HG02763 (cell line): ENCODE measurements around the gene ZNF300.
"Not testable (repeated sequence)": the region's sequence is repeated elsewhere in the genome, so short reads cannot be mapped to it uniquely, and the experiment has no call there.

Source experiments
- ATAC-seq: cut with Tn5 transposase; IDR thresholded peaks from one replicate; pipeline ENCODE4 v1.9.1; 2021; ENCODE audit warnings: mild to moderate bottlenecking, moderate library complexity; ENCODE audit not compliant: unreplicated experiment

The ZNF300 gene

DNA sequence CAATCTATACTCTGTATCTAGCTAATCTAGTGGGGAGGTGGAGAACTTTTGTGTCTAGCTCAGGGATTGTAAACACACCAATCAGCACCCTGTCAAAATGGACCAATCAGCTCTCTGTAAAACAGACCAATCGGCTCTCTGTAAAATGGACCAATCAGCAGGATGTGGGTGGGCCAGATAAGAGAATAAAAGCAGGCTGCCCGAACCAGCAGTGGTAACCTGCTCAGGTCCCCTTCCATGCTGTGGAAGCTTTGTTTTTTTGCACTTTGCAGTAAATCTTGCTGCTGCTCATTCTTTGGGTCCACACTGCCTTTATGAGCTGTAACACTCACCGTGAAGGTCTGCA is 58.5 kb downstream of the ZNF300 start, which contains the start of gene IRGM:
TSS of gene IRGM (plus strand) at position 214 of the 346 bp plus-strand sequence. CDS start 1,603 bp downstream, outside the sequence.
- not testable (repeated sequence) for ATAC-seq

- ATAC-seq = not testable (repeated sequence)
These were observed 59.5 kb downstream of the ZNF300 start for GRCh38 chr5:150845185-150845859.
